ES-I3 (cell line): ENCODE results near the gene APPBP2.
"Not testable (repeated sequence)": the region's sequence is repeated elsewhere in the genome, so short reads cannot be mapped to it uniquely, and the experiment has no call there.

Source experiments
- H3K36me3 ChIP-seq: 2 replicates; pipeline ENCODE4 v1.6.1; 2013; ENCODE audit warnings: mild to moderate bottlenecking, low read length, control low read depth, moderate library complexity; ENCODE audit not compliant: insufficient read depth
- H3K4me1 ChIP-seq: 2 replicates; pipeline ENCODE4 v1.6.1; 2013; ENCODE audit warnings: mild to moderate bottlenecking, control low read depth, low read length; ENCODE audit not compliant: insufficient read depth
- H3K9ac ChIP-seq: 2 replicates; pipeline ENCODE4 v1.6.1; 2013; ENCODE audit warnings: low read depth, mild to moderate bottlenecking, low read length, moderate library complexity
- H3K9me3 ChIP-seq: 2 replicates; pipeline ENCODE4 v1.6.1; 2013; ENCODE audit warnings: mild to moderate bottlenecking, low read length, moderate library complexity; ENCODE audit not compliant: control insufficient read depth, insufficient read depth

Gene APPBP2

DNA sequence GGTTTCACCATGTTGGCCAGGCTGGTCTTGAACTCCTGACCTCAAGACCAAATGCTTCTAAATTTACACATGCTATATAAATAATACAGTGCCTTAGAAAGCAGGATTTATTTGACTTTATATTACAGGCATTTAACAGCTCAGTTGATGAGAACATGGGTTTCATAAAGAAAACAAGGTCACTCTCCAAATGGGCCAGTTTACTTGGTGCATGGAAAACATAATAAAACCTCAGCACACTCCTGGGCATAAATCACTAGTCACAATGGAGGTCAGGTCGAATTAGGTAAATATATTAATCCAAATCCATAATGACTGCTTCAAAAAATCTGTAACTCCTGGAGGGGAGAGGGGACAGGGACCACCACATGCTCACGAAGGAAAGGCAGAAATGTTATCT lies 24.5 kb downstream of the APPBP2 start:
- Histone ChIP-seq H3K9ac (no peak overlapping the region), H3K9me3 (no peaks in the 10 kb centered on the region), H3K36me3 (peaks cover 4% of the 10 kb centered on the region; the same call in 1 of the 2 replicates), H3K4me1 (0 out of 2 replicates have a peak, but pooled peaks cover 4% of the 10 kb centered on the region)

DNA sequence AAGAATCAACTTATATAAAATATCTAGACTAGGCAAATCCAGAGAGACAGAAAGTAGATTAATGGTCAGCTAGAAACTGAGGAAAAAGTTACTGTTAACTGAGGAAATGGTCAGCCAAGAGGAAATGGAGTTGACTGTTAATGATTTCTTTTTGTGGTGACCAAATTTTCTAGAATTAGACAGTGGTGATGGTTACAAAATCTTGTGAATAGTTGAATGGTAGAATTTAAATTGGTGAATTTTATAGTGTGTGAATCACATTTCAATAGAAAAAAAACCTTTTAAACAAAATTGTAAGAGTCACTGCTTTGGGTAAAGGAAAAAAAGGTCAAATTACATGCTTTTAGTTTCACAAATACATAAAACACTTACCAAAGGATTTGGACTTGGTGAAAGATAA lies 30.0 kb downstream of the APPBP2 start:
- H3K36me3 ChIP-seq, result peaks cover 35% of the 10 kb centered on the region
- no peak overlapping the region for H3K9ac ChIP-seq
- no peaks in the 10 kb centered on the region for H3K4me1 ChIP-seq
- H3K9me3 ChIP-seq, result peaks cover 35% of the 10 kb centered on the region

GRCh38 chr17:60495260-60495659 lies 30.8 kb downstream of the APPBP2 start:
- no peak overlapping the region for H3K9ac ChIP-seq
- H3K36me3 ChIP-seq, result peaks cover 37% of the 10 kb centered on the region

GRCh38 chr17:60493847-60494321 lies 32.2 kb downstream of the APPBP2 start:
- H3K36me3 ChIP-seq, result peaks cover 37% of the 10 kb centered on the region
- H3K4me1 ChIP-seq, result no peaks in the 10 kb centered on the region
- peaks cover 55% of the 10 kb centered on the region for H3K9me3 ChIP-seq
- H3K9ac ChIP-seq, result no peak overlapping the region

More at GRCh38 chr17:60495260-60495659, 30.8 kb downstream of the APPBP2 start:
- Histone ChIP-seq H3K9me3 (peaks cover 42% of the 10 kb centered on the region), H3K4me1 (no peaks in the 10 kb centered on the region)

DNA sequence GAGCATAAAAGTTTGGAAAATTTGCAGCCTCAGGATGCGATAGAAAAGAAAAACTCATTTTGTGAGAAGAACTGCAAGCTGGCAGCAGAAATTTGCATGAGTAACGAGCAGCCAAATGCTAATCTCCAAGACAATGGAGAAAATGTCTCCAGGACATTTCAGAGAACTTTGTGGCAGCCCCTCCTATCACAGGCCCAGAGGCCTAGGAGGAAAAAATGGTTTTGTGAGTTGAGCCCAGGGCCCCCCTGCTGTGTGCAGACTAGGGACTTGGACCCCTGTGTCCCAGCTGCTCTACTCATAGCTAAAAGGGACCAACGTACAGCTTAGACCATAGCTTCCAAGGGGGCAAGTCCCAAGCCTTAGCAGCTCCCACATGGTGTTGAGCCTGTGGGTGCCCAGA lies 34.3 kb downstream of the APPBP2 start:
- Histone ChIP-seq H3K9me3 (peaks cover 72% of the 10 kb centered on the region), H3K4me1 (no peaks in the 10 kb centered on the region), H3K36me3 (peaks cover 33% of the 10 kb centered on the region), H3K9ac (no peak overlapping the region)

DNA sequence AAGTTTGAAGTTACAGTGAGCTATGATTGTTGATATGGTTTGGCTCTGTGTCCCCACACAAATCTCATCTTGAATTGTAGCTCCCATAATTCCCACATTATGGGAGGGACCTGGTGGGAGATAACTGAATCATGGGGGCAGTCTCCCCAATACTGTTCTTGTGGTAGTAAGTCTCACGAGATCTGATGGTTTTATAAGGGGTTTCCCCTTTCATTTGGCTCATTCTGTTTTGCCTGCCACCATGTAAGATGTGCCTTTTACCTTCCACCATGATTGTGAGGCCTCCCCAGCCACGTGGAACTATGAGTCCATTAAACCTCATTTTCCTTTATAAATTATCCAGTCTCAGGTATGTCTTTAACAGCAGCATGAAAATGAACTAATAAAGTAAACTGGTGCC lies 35.4 kb downstream of the APPBP2 start:
- Histone ChIP-seq H3K9me3 (peaks cover 76% of the 10 kb centered on the region), H3K36me3 (peaks cover 32% of the 10 kb centered on the region)
- not testable (repeated sequence) for H3K4me1 ChIP-seq, H3K9ac ChIP-seq

GRCh38 chr17:60481604-60482003 lies 44.4 kb downstream of the APPBP2 start:
- Histone ChIP-seq H3K9me3 (peaks cover 6% of the 10 kb centered on the region), H3K36me3 (no peaks in the 10 kb centered on the region; the same call in none of the 2 replicates), H3K4me1 (no peaks in the 10 kb centered on the region), H3K9ac (no peak overlapping the region)

DNA sequence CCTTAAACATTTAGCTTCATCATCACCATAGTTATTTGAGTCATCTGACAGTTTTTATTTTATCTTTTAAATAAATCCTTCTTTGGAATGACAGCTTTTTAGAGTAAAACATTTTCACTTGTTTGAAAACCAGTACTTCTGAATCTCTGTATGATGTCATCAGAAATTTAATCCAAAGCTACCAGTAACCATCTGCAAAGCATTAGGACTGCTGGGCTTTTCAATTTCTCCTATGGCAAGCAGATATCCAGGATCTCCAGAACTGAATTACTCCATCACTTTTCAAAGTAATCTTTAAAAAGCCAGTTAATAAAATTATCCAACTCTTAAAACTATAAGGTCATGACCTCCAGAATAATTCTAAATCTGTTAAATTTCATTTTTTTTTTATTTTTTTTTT lies 52.3 kb downstream of the APPBP2 start:
- peaks cover 5% of the 10 kb centered on the region; the same call in 1 of the 2 replicates for H3K36me3 ChIP-seq
- H3K9me3 ChIP-seq, result no peaks in the 10 kb centered on the region
- H3K9ac ChIP-seq, result no peak overlapping the region
- no peaks in the 10 kb centered on the region for H3K4me1 ChIP-seq

GRCh38 chr17:60472449-60472848 lies 53.6 kb downstream of the APPBP2 start:
- Histone ChIP-seq H3K4me1 (no peaks in the 10 kb centered on the region), H3K36me3 (0 out of 2 replicates have a peak, but pooled peaks cover 5% of the 10 kb centered on the region), H3K9me3 (no peaks in the 10 kb centered on the region), H3K9ac (no peak overlapping the region)

- H3K9me3 ChIP-seq, result no peaks in the 10 kb centered on the region
- H3K9ac ChIP-seq, result no peak overlapping the region
- 0 out of 2 replicates have a peak, but pooled peaks cover 5% of the 10 kb centered on the region for H3K36me3 ChIP-seq
- no peaks in the 10 kb centered on the region for H3K4me1 ChIP-seq
Observed at GRCh38 chr17:60471451-60471850, 54.6 kb downstream of the APPBP2 start.

DNA sequence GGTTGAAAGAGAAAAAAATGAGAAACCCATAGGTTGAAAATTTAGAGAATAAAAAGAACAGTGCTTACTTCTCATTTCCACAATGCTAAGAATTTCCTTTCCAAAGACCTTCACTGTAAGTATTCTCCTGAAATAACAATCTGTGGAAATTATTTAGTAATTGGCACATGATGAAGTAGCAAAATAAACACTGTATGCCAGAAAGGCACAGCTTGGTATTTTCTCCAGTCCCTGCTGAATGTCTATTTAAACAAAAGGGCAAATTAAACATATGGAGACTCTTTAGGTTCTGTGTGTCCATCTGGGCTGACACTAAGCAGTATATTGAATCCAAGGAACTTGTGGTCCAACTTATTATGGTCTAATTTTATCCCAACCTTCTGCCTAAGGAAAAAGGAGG lies 57.7 kb downstream of the APPBP2 start:
- Histone ChIP-seq H3K9me3 (no peaks in the 10 kb centered on the region), H3K4me1 (no peaks in the 10 kb centered on the region), H3K36me3 (peaks cover 9% of the 10 kb centered on the region; the same call in 1 of the 2 replicates), H3K9ac (no peak overlapping the region)

- H3K4me1 ChIP-seq, result no peaks in the 10 kb centered on the region
- H3K9me3 ChIP-seq, result no peaks in the 10 kb centered on the region
- H3K36me3 ChIP-seq, result peaks cover 4% of the 10 kb centered on the region; the same call in 1 of the 2 replicates
- H3K9ac ChIP-seq, result no peak overlapping the region
Observed at GRCh38 chr17:60464343-60464742, 61.7 kb downstream of the APPBP2 start.

DNA sequence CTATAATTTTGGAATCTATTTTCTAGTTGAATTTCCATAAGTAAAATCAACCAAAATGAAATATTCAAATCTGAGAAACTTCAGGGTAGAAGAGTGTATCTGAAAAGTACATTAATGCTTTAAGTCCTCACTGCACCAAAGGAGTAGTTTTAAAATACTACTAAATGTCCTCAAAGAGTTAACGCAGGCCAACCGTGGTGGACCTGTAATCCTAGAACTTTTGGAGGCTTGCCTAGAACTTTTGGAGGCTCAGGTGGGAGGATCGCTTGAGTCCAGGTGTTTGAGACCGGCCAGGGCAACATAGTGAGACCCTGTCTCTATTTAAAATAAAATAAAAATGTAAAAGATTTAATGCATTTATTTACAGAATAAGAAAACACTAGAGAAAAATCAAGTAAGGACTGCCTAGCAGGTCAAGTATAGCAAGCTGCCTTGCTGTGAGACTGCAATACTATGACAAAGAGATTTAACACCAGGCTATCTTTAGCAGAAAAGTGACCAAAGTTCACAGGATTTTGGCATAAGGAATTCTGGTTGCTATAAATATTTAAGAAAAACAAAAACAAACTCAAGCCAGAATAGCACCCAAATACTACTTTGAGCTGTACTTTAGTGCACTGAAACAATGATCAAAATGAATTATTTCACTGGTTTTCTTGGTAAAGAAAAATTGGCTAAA lies 62.7 kb downstream of the APPBP2 start:
- Histone ChIP-seq H3K4me1 (no peaks in the 10 kb centered on the region), H3K36me3 (peaks cover 4% of the 10 kb centered on the region; the same call in 1 of the 2 replicates), H3K9me3 (no peaks in the 10 kb centered on the region), H3K9ac (no peak overlapping the region)

GRCh38 chr17:60461584-60461983 lies 64.5 kb downstream of the APPBP2 start:
- Histone ChIP-seq H3K36me3 (peaks cover 4% of the 10 kb centered on the region; the same call in 1 of the 2 replicates), H3K9ac (no peak overlapping the region), H3K9me3 (peaks cover 5% of the 10 kb centered on the region; the same call in 1 of the 2 replicates), H3K4me1 (no peaks in the 10 kb centered on the region)

DNA sequence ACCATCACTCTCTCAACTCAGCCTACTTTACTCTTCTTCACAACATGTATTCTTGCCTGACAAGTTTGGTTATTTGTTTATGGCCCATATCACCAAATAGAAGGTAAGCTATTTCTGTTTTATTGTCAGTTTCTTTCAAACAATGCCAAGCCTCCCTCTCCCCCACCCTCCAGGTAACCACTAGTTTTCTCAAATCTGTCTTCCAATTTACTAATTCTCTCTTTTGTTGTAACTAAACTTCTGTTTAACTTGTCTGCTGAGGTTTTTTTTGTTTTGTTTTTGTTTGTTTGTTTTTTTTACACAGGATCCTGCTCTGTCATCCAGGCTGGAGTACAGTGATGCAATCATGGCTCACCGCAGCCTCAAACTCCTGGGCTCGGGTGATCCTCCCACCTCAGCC lies 68.9 kb downstream of the APPBP2 start:
- Histone ChIP-seq H3K9me3 (peaks cover 5% of the 10 kb centered on the region; the same call in 1 of the 2 replicates), H3K9ac (no peak overlapping the region), H3K36me3 (peaks cover 7% of the 10 kb centered on the region; the same call in 1 of the 2 replicates), H3K4me1 (no peaks in the 10 kb centered on the region)
